Thoracic aorta (tissue), 2 donors: ENCODE results near the gene RFTN1. TPM values are rescaled to one million over a fixed set of nuclear protein-coding genes. Genes with fewer than 3 reads are reported as not detected.

Source experiments
- ATAC-seq: fragments of 150-250 bp; one replicate; pipeline ENCODE4 v1.8.0; 2017; ENCODE audit warnings: low read depth; ENCODE audit not compliant: insufficient number of reproducible peaks, low FRiP score
- DNase-seq: peaks from one replicate; pipeline ENCODE4 v3.0.0-alpha.2; 2020; ENCODE audit warnings: low spot score
- H3K27ac ChIP-seq, 2 donors: fragments of 200-600 bp; sonication (generic); 1 replicate in 1 of 2; 2 replicates in 1 of 2; pipeline ENCODE4 v1.5.1; 2016; ENCODE audit warnings: mild to moderate bottlenecking in 2 of 2, moderate library complexity in 2 of 2
- H3K27me3 ChIP-seq: fragments of 200-600 bp; sonication (generic); replicated peaks from 2 replicates; pipeline ENCODE4 v1.6.0; 2016; ENCODE audit warnings: mild to moderate bottlenecking; ENCODE audit not compliant: insufficient read depth
- H3K36me3 ChIP-seq: fragments of 200-600 bp; sonication (generic); one replicate; pipeline ENCODE4 v1.5.1; 2016
- H3K4me1 ChIP-seq, 2 donors: fragments of 200-600 bp; sonication (generic); 1 replicate in 1 of 2; 2 replicates in 1 of 2; pipeline versions ENCODE4 v1.5.1 to v1.6.0; 2016; ENCODE audit warnings: low read depth in 2 of 2, mild to moderate bottlenecking in 1 of 2; ENCODE audit not compliant: control insufficient read depth in 1 of 2
- H3K4me3 ChIP-seq: fragments of 200-600 bp; sonication (generic); 2 replicates; pipeline ENCODE4 v1.5.1; 2016; ENCODE audit warnings: mild to moderate bottlenecking
- H3K9me3 ChIP-seq: fragments of 200-600 bp; sonication (generic); 2 replicates; pipeline ENCODE4 v1.5.1; 2016
- CTCF ChIP-seq: fragments of 200-600 bp; sonication (generic); IDR thresholded peaks from one replicate; pipeline ENCODE4 v1.5.1; 2019; ENCODE audit warnings: antibody characterized with exemption
- total RNA-seq, 2 donors: library from RNA; depleted of rRNA; stranded (reverse); fragments of >200 nt; gene quantifications; one replicate each; pipeline versions ENCODE4 v1.1.0 to v1.2.3, GENCODE V29; 2016

Gene RFTN1
- total RNA-seq, 2 donors from 2014 or later: 69.7 to 108 TPM

- no peak overlapping the region for H3K27ac ChIP-seq
- no peak for ATAC-seq
These were observed 32.1 kb upstream of the RFTN1 start for GRCh38 chr3:16545413-16546185.

GRCh38 chr3:16543242-16543864 is 29.9 kb upstream of the RFTN1 start:
- no peaks in the 10 kb centered on the region for H3K4me1 ChIP-seq
- H3K27me3 ChIP-seq: no peaks in the 10 kb centered on the region
- DNase-seq (no peak), ATAC-seq (no peak)
- no peak overlapping the region for H3K4me3 ChIP-seq
- no peaks in the 10 kb centered on the region for H3K36me3 ChIP-seq
- H3K9me3 ChIP-seq: no peaks in the 10 kb centered on the region
- no peak overlapping the region for H3K27ac ChIP-seq
- TF ChIP-seq CTCF: no peak

More at GRCh38 chr3:16545413-16546185, 32.1 kb upstream of the RFTN1 start:
- Histone ChIP-seq H3K9me3 (no peaks in the 10 kb centered on the region), H3K4me3 (no peak overlapping the region), H3K4me1 (peaks cover 0 to 5% of the 10 kb centered on the region in 2 donors), H3K27me3 (no peaks in the 10 kb centered on the region), H3K36me3 (no peaks in the 10 kb centered on the region)
- TF ChIP-seq CTCF: no peak
- no peak for DNase-seq

- Histone ChIP-seq H3K4me1 (no peaks in the 10 kb centered on the region), H3K36me3 (no peaks in the 10 kb centered on the region), H3K4me3 (no peak overlapping the region), H3K27ac (no peak overlapping the region), H3K9me3 (no peaks in the 10 kb centered on the region), H3K27me3 (no peaks in the 10 kb centered on the region)
- ATAC-seq (no peak), DNase-seq (no peak)
- no peak for TF ChIP-seq CTCF
These were observed 25.0 kb upstream of the RFTN1 start for GRCh38 chr3:16538507-16538906.

- Histone ChIP-seq H3K36me3 (no peaks in the 10 kb centered on the region), H3K27me3 (no peaks in the 10 kb centered on the region), H3K4me1 (no peaks in the 10 kb centered on the region), H3K4me3 (no peak overlapping the region), H3K9me3 (no peaks in the 10 kb centered on the region), H3K27ac (no peak overlapping the region)
- DNase-seq: no peak
- no peak for ATAC-seq
- no peak for TF ChIP-seq CTCF
These were observed 23.5 kb upstream of the RFTN1 start for GRCh38 chr3:16536996-16537395.

GRCh38 chr3:16536344-16536663 is 22.8 kb upstream of the RFTN1 start:
- no peaks in the 10 kb centered on the region for H3K4me1 ChIP-seq
- H3K27ac ChIP-seq: no peak overlapping the region
- H3K36me3 ChIP-seq: no peaks in the 10 kb centered on the region
- no peaks in the 10 kb centered on the region for H3K27me3 ChIP-seq
- no peaks in the 10 kb centered on the region for H3K9me3 ChIP-seq
- H3K4me3 ChIP-seq: peak overlapping the region; percentile 57
- no peak for TF ChIP-seq CTCF
- no peak for ATAC-seq
- DNase-seq: no peak
